Mesendoderm (in vitro differentiated cells): ENCODE data around the gene PINK1.

ENCODE experiments used
- DNase-seq: peaks from one replicate; pipeline ENCODE4 v3.0.0; 2013
- H2AK5ac ChIP-seq: 2 replicates; pipeline ENCODE4 v1.6.1; 2013; ENCODE audit warnings: low read length, inconsistent platforms
- H2BK120ac ChIP-seq: 2 replicates; pipeline ENCODE4 v1.6.1; 2013; ENCODE audit warnings: low read depth, mild to moderate bottlenecking, low read length, moderate library complexity, mixed read lengths
- H2BK15ac ChIP-seq: replicated peaks from 2 replicates; pipeline ENCODE4 v1.6.1; 2013; ENCODE audit warnings: low read depth, mild to moderate bottlenecking, moderate library complexity
- H2BK5ac ChIP-seq: 2 replicates; pipeline ENCODE4 v1.6.1; 2013; ENCODE audit warnings: low read length, inconsistent platforms
- H3K18ac ChIP-seq: 2 replicates; pipeline ENCODE4 v1.6.1; 2013; ENCODE audit warnings: mild to moderate bottlenecking, low read length, mixed read lengths
- H3K23ac ChIP-seq: one replicate; pipeline ENCODE4 v1.6.1; 2013; ENCODE audit warnings: low read length
- H3K27ac ChIP-seq: 2 replicates; pipeline ENCODE4 v1.5.1; 2013; ENCODE audit warnings: low read depth, mild to moderate bottlenecking, inconsistent platforms, low read length, moderate library complexity
- H3K27me3 ChIP-seq: 2 replicates; pipeline ENCODE4 v1.6.1; 2013; ENCODE audit warnings: low read length, control low read depth, mild to moderate bottlenecking, inconsistent platforms; ENCODE audit not compliant: insufficient read depth, poor library complexity
- H3K36me3 ChIP-seq: 2 replicates; pipeline ENCODE4 v1.6.1; 2013; ENCODE audit warnings: low read length, inconsistent platforms; ENCODE audit not compliant: control insufficient read depth, insufficient read depth
- H3K4ac ChIP-seq: one replicate; pipeline ENCODE4 v1.6.1; 2013; ENCODE audit warnings: low read depth, mild to moderate bottlenecking, low read length, moderate library complexity
- H3K4me1 ChIP-seq: 2 replicates; pipeline ENCODE4 v1.6.1; 2013; ENCODE audit warnings: low read depth, low read length, inconsistent platforms; ENCODE audit not compliant: control insufficient read depth
- H3K4me2 ChIP-seq: 2 replicates; pipeline ENCODE4 v1.6.1; 2013; ENCODE audit warnings: low read length
- H3K4me3 ChIP-seq: 2 replicates; pipeline ENCODE4 v1.5.1; 2013; ENCODE audit warnings: mild to moderate bottlenecking, low read length
- H3K56ac ChIP-seq: one replicate; pipeline ENCODE4 v1.6.1; 2013; ENCODE audit warnings: low read length
- H3K79me1 ChIP-seq: 2 replicates; pipeline ENCODE4 v1.6.1; 2013; ENCODE audit warnings: low read length, inconsistent platforms
- H3K79me2 ChIP-seq: 2 replicates; pipeline ENCODE4 v1.6.1; 2013; ENCODE audit warnings: mild to moderate bottlenecking, low read length; ENCODE audit not compliant: control insufficient read depth, insufficient read depth
- H3K9ac ChIP-seq: 2 replicates; pipeline ENCODE4 v1.6.1; 2013; ENCODE audit warnings: low read length, inconsistent platforms
- H4K5ac ChIP-seq: one replicate; pipeline ENCODE4 v1.6.1; 2013; ENCODE audit warnings: low read length
- H4K8ac ChIP-seq: one replicate; pipeline ENCODE4 v1.6.1; 2013; ENCODE audit warnings: low read depth, mild to moderate bottlenecking, control low read depth, low read length, moderate library complexity
- WGBS: extraction: QIAGEN DNeasy Blood & Tissue Kit; methylation state at CpG from one replicate; pipeline ENCODE4 v1.1.7; 2013; ENCODE audit warnings: low lambda C conversion rate, missing lambda C conversion rate; ENCODE audit not compliant: insufficient coverage; ENCODE audit errors: extremely low coverage; 5-methylcytosine and 5-hydroxymethylcytosine counted together

Gene PINK1

GRCh38 chr1:20684651-20685050, 51.4 kb downstream of the PINK1 start:
- no peak overlapping the region for H3K4ac ChIP-seq
- H3K4me2 ChIP-seq = no peak overlapping the region
- H3K18ac ChIP-seq = no peak overlapping the region
- no peak overlapping the region for H3K56ac ChIP-seq
- H3K27me3 ChIP-seq = no peaks in the 10 kb centered on the region
- no peak overlapping the region for H4K5ac ChIP-seq
- H2BK5ac ChIP-seq = no peak overlapping the region
- no peak for DNase-seq
- no peaks in the 10 kb centered on the region for H3K79me2 ChIP-seq
- H3K23ac ChIP-seq = no peak overlapping the region
- H3K27ac ChIP-seq = no peak overlapping the region
- no peak overlapping the region for H2BK120ac ChIP-seq
- H3K4me3 ChIP-seq = no peak overlapping the region
- H3K36me3 ChIP-seq = no peaks in the 10 kb centered on the region
- H3K79me1 ChIP-seq = no peaks in the 10 kb centered on the region
- H3K9ac ChIP-seq = no peak overlapping the region
- no peak overlapping the region for H2BK15ac ChIP-seq
- no CpG with 5 or more reads among the region's 14 CpGs for WGBS
- no peak overlapping the region for H2AK5ac ChIP-seq
- H3K4me1 ChIP-seq = no peaks in the 10 kb centered on the region
- no peak overlapping the region for H4K8ac ChIP-seq

GRCh38 chr1:20685099-20685662, 51.9 kb downstream of the PINK1 start:
- Histone ChIP-seq H2BK15ac (no peak overlapping the region), H3K4ac (no peak overlapping the region), H3K79me2 (no peaks in the 10 kb centered on the region), H3K36me3 (no peaks in the 10 kb centered on the region), H3K4me3 (no peak overlapping the region), H4K8ac (no peak overlapping the region), H3K9ac (no peak overlapping the region), H2AK5ac (no peak overlapping the region), H3K27ac (no peak overlapping the region), H3K23ac (no peak overlapping the region), H2BK5ac (no peak overlapping the region), H4K5ac (no peak overlapping the region), H3K4me2 (no peak overlapping the region), H3K56ac (no peak overlapping the region), H3K27me3 (no peaks in the 10 kb centered on the region), H3K4me1 (no peaks in the 10 kb centered on the region), H3K18ac (no peak overlapping the region), H2BK120ac (no peak overlapping the region), H3K79me1 (no peaks in the 10 kb centered on the region)
- no peak for DNase-seq
- WGBS = no CpG with 5 or more reads among the region's 21 CpGs

GRCh38 chr1:20685741-20686140, 52.5 kb downstream of the PINK1 start:
- Histone ChIP-seq H2AK5ac (no peak overlapping the region), H3K79me2 (no peaks in the 10 kb centered on the region), H3K36me3 (no peaks in the 10 kb centered on the region), H3K4me3 (no peak overlapping the region), H2BK5ac (no peak overlapping the region), H2BK120ac (no peak overlapping the region), H2BK15ac (no peak overlapping the region), H3K9ac (no peak overlapping the region), H3K4me2 (no peak overlapping the region), H3K4me1 (no peaks in the 10 kb centered on the region), H3K27ac (no peak overlapping the region), H3K79me1 (no peaks in the 10 kb centered on the region), H3K27me3 (no peaks in the 10 kb centered on the region), H3K4ac (no peak overlapping the region), H3K18ac (no peak overlapping the region), H3K23ac (no peak overlapping the region), H3K56ac (no peak overlapping the region), H4K5ac (no peak overlapping the region), H4K8ac (no peak overlapping the region)
- no CpG with 5 or more reads among the region's 12 CpGs for WGBS
- DNase-seq = no peak

- H4K5ac ChIP-seq = no peak overlapping the region
- H3K4me1 ChIP-seq = no peaks in the 10 kb centered on the region
- H3K56ac ChIP-seq = no peak overlapping the region
- H3K4me2 ChIP-seq = no peak overlapping the region
- no peak overlapping the region for H3K23ac ChIP-seq
- no peak overlapping the region for H3K18ac ChIP-seq
- no peak overlapping the region for H2BK5ac ChIP-seq
- WGBS = no CpG with 5 or more reads among the region's 26 CpGs
- H2BK120ac ChIP-seq = no peak overlapping the region
- H3K4me3 ChIP-seq = no peak overlapping the region
- H3K79me1 ChIP-seq = no peaks in the 10 kb centered on the region
- no peaks in the 10 kb centered on the region for H3K79me2 ChIP-seq
- H3K27me3 ChIP-seq = no peaks in the 10 kb centered on the region
- no peak for DNase-seq
- H4K8ac ChIP-seq = no peak overlapping the region
- no peak overlapping the region for H2AK5ac ChIP-seq
- no peak overlapping the region for H3K4ac ChIP-seq
- no peak overlapping the region for H3K27ac ChIP-seq
- no peaks in the 10 kb centered on the region for H3K36me3 ChIP-seq
- no peak overlapping the region for H2BK15ac ChIP-seq
- H3K9ac ChIP-seq = no peak overlapping the region
Observed at GRCh38 chr1:20686883-20687725, 53.8 kb downstream of the PINK1 start.

- no peaks in the 10 kb centered on the region for H3K36me3 ChIP-seq
- no peak overlapping the region for H4K8ac ChIP-seq
- no peak overlapping the region for H4K5ac ChIP-seq
- WGBS = no CpG with 5 or more reads among the region's 3 CpGs
- no peak overlapping the region for H2AK5ac ChIP-seq
- no peak overlapping the region for H3K23ac ChIP-seq
- no peak overlapping the region for H3K4me2 ChIP-seq
- no peak for DNase-seq
- no peaks in the 10 kb centered on the region for H3K27me3 ChIP-seq
- no peak overlapping the region for H3K4ac ChIP-seq
- H3K9ac ChIP-seq = no peak overlapping the region
- H2BK5ac ChIP-seq = no peak overlapping the region
- no peaks in the 10 kb centered on the region for H3K4me1 ChIP-seq
- H3K79me1 ChIP-seq = no peaks in the 10 kb centered on the region
- H2BK120ac ChIP-seq = no peak overlapping the region
- no peak overlapping the region for H3K56ac ChIP-seq
- no peaks in the 10 kb centered on the region for H3K79me2 ChIP-seq
- H3K18ac ChIP-seq = no peak overlapping the region
- no peak overlapping the region for H2BK15ac ChIP-seq
- no peak overlapping the region for H3K4me3 ChIP-seq
- no peak overlapping the region for H3K27ac ChIP-seq
Observed at GRCh38 chr1:20689645-20690056, 56.4 kb downstream of the PINK1 start.
